Measurements from ENCODE around the gene ASPG.

ASPG gene

DNA sequence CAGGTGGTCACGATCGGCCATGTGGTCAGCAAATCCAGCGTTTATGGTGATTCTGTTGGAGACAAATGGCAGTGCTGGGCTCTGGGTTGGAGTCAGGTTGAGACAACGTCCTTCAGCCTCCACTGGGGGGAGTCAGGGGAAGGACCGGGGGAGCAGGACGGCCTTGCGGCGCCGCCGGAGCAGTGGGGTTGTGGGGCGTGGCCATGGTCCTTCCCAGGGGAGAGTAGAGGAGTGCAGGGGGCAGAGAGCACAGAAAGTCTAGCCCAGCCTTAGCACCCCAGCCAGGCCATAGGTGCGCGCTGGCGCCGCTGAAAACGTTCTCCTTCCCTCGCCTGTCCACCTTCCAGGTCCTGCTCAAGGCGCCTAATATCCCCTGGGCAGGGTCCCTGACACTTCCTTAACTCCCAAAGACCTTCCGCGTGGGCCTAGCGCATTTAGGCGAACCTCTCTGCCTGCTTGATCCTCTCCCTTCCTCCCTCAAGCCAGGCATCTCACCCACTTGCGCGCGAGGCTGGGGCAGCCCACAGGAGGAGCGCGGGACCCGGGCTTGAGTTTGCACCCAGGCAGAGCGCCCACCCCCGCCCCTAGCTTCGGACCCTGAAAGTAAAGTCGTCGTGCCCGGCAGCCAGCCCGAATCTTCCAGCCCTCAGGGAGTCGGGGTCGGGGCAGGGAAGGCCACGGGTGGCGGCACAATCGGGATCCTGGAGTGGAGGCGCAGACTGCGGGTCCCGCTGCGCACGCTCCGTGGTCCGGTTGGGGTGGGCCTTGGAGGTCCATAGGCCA lies 49.8 kb downstream of the ASPG start:
- no peak for DNase-seq (ENCODE audit: low read depth in 3 of 3, low spot score in 1 of 3)

- no peak for DNase-seq (ENCODE audit: low read depth in 3 of 3, low spot score in 1 of 3)
These were observed 50.5 kb downstream of the ASPG start for GRCh38 chr14:104135904-104136471.

GRCh38 chr14:104136472-104137296 lies 51.2 kb downstream of the ASPG start:
- no peak for DNase-seq (ENCODE audit: low read depth in 3 of 3, low spot score in 1 of 3)

- DNase-seq (ENCODE audit: low read depth in 3 of 3, low spot score in 1 of 3) = peak in 2 of 3 donors; percentile 23 to 55
These were observed 52.0 kb downstream of the ASPG start for GRCh38 chr14:104137297-104138097.

DNA sequence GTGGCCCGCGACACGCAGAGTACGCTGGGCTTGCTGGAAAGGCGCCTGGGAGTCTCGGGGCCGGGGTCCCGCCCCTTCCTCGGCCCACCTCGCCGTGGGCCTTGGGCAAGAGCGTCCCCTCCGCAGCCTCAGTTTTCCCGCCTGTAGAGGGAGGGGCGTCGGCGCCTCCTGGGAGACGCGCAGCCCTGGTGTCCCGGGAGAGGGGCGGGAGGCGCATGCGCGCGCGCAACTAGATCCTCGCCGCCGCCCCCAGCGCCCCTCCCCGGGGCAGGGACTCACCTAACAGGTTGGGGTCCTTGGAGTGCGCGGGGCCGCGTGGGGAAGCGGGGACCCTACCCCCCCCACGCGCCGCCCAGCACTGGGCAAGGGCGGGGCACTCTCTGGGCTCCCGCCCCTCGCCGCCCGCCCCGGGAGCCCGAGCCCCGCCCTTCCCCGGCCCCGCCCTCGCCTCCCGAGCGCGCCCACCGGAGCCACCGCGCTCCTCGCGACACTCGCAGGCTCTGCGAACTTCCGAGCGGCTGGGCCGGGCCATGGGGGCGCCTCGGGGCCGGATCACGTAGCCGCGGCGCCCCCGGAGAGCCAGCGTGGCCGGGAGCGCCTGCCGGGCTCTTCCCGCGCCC lies 52.7 kb downstream of the ASPG start, which contains the start of gene KIF26A:
Gene KIF26A, plus strand, starts transcription at position 490 of the 620 bp plus-strand sequence. CDS start 136 bp downstream, outside the sequence.
- DNase-seq (ENCODE audit: low read depth in 3 of 3, low spot score in 1 of 3) = no peak

- DNase-seq (ENCODE audit: low read depth in 3 of 3, low spot score in 1 of 3) = no peak
These were observed 53.4 kb downstream of the ASPG start for GRCh38 chr14:104138718-104139459.

DNA sequence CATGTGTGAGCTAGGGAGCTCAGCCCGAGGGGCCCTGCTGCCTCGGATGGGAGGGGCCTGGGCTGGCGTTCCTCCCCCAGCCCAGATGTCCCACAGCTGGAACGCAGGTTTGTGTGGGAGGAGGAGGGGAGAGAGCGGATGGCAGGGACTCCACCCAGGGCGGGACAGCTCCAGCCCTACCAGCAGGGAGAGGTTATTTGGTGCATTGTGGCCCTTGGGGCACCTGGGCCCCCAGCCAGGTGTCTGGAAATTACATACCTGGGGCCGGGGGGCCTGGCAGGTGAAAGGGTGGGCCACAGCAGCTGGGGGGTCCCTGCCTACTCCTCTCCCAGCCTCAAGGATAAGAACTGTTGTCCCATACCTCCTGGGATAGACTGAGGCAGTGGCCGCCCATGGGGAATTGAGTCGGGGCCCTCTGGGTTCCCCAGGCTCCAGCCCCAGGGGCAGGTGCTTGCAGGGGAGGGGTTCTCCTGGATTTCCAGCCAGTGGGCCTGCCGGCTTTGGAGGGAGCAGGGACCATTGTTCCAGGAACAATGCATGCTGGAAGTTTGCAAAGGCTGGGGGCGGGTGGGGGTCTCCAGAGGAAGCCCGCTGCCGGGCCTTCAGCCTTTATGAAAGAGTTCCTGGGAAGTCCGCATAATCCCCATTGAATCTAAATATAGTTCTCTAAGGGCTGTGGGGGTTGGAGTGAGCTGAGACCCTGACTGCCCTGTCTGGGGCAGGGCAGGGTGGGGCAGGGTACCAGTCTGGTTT lies 54.1 kb downstream of the ASPG start:
- no peak for DNase-seq (ENCODE audit: low read depth in 3 of 3, low spot score in 1 of 3)

GRCh38 chr14:104140213-104140462 lies 54.6 kb downstream of the ASPG start:
- no peak for DNase-seq (ENCODE audit: low read depth in 3 of 3, low spot score in 1 of 3)

DNA sequence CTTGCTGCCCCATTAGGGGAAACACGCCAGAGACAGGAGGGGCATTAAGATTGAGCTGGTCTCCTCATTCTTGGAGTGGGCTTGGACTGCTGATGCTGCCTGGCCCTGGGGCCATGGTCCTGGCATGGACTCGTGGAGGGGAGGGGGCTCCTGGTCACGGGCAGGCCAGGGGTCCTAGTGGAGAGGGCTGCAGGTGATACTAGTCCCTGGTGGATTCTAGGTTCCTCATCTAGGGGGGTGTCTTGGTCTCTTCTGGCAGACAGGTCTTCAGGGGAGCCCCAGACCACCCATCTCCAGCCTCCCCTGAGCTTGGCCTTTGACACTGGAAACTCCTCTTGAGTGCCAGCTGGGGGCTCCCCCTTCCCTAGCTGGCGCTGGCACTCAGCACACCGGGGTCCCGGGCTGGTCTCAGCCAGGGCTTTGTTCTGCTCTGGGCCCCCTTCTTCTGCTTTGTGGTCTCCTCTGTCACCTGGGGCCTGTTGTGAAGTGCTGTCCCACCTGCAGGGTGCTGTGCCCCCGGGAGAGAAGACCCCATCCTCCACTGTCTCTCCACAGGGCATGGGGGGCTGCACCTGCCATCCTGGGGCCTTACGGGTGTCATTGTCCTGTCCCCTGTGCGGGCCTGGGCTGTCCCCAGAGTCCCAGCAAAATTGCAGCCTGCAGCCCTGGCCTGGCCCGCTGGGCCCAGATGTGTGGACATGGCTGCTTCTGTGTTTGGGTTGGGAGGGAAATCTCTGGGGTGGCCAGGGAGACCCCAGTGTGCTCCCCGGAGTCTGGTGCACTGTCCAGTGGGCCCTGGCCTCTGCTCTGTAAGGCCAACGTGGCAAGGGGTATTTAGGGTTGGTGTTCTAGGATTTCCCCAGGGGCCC lies 55.2 kb downstream of the ASPG start:
- DNase-seq (ENCODE audit: low read depth in 3 of 3, low spot score in 1 of 3) = no peak

GRCh38 chr14:104141621-104142091 lies 56.2 kb downstream of the ASPG start:
- no peak for DNase-seq (ENCODE audit: low read depth in 3 of 3, low spot score in 1 of 3)

GRCh38 chr14:104142136-104142945 lies 56.8 kb downstream of the ASPG start:
- no peak for DNase-seq (ENCODE audit: low read depth in 3 of 3, low spot score in 1 of 3)

- DNase-seq (ENCODE audit: low read depth in 3 of 3, low spot score in 1 of 3) = no peak
These were observed 57.5 kb downstream of the ASPG start for GRCh38 chr14:104142946-104143470.

- no peak for DNase-seq (ENCODE audit: low read depth in 3 of 3, low spot score in 1 of 3)
These were observed 58.3 kb downstream of the ASPG start for GRCh38 chr14:104143521-104144452.

GRCh38 chr14:104144453-104144790 lies 58.9 kb downstream of the ASPG start:
- DNase-seq (ENCODE audit: low read depth in 3 of 3, low spot score in 1 of 3) = no peak

GRCh38 chr14:104144911-104145825 lies 59.7 kb downstream of the ASPG start:
- DNase-seq (ENCODE audit: low read depth in 3 of 3, low spot score in 1 of 3) = no peak
